ENCODE results near the gene DECR2.
A peak's percentile ranks its signal among the peaks of the same experiment; 100 is the strongest.
"Not testable (repeated sequence)": the region's sequence is repeated elsewhere in the genome, so short reads cannot be mapped to it uniquely, and the experiment has no call there.

Gene DECR2

DNA sequence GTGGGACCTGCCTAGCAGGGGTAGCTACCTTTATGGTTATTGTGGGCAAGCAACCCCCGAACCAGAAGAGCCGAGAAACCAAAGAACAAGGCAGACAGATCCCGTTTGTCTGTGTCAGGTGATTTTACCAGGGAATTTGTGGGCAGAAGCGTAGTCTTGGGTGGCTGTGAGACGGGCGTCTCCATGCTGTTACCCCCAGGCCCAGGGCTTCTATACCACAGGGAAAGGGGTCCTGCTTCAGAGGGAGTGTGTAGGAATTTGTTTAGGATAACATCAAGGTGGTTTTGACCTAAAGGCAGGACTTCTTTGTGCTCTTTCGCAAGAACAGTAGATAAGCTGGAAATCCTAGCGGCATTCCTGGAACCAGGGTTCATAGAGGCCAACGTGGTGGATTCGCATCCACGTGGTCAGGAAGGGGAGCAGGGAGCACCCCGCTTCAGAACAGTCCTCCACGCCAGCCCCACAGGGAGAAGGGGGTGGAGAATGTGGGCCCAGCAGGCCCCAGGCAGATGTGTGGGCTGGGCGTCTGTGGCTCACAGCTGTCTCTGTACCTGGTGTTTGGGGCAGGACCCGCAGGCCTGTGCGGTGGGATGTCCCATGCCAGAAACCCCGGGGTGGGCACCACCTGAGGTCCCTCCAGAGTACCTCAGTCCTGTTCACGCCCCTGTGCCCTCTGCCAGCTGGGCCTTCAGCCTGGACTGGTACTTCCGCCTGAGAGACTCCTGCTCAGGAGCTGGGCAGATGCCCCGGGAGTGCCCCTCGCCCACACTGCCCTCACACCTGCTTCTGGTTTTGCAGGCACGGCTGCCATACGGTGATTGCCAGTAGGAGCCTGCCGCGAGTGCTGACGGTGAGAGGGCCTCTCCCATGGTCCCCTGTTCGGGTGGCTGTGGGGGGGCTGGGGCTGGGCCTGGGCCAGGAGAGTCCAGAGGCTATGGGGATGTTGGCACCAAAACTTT is 4.1 kb downstream of the DECR2 start:
- no peak for DNase-seq

DNA sequence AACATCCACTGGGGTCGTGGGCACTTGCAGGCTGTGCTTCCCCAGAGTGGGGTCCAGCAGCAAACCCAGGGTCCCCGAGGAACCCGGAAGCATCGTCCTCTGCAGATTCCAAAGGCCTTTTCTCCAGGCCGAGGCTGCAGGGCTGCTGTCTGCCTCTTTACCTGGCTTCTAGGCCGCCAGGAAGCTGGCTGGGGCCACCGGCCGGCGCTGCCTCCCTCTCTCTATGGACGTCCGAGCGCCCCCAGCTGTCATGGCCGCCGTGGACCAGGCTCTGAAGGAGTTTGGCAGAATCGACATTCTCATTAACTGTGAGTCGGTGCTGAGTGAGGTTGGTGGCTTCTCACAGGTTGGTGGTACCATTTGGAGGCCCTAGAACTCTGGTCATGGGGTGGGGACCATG is 5.6 kb downstream of the DECR2 start:
- no peak for DNase-seq

DNA sequence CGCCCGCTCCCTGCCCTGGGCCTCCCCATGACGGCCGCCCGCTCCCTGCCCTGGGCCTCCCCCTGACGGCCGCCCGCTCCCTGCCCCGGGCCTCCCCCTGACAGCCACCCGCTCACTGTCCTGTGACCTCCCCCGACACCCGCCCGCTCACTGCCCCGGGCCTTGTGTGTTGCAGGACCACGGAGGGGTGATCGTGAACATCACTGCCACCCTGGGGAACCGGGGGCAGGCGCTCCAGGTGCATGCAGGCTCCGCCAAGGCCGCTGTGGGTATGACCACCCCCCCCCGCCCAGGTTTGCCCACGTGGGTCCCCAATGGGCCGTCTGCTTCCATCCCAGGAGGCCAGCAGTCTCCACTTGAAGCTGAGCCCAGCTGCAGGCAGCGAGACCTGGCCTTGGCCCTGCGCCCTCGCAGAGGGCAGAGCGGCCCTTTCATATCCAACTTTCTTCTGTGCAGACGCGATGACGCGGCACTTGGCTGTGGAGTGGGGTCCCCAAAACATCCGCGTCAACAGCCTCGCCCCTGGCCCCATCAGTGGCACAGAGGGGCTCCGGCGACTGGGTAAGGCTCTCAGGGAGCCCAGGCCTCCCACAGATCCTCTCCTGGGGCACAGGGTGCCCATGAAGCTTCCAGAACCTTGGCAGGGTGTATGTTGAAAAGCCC is 9.0 kb downstream of the DECR2 start:
- no peak for DNase-seq

DNA sequence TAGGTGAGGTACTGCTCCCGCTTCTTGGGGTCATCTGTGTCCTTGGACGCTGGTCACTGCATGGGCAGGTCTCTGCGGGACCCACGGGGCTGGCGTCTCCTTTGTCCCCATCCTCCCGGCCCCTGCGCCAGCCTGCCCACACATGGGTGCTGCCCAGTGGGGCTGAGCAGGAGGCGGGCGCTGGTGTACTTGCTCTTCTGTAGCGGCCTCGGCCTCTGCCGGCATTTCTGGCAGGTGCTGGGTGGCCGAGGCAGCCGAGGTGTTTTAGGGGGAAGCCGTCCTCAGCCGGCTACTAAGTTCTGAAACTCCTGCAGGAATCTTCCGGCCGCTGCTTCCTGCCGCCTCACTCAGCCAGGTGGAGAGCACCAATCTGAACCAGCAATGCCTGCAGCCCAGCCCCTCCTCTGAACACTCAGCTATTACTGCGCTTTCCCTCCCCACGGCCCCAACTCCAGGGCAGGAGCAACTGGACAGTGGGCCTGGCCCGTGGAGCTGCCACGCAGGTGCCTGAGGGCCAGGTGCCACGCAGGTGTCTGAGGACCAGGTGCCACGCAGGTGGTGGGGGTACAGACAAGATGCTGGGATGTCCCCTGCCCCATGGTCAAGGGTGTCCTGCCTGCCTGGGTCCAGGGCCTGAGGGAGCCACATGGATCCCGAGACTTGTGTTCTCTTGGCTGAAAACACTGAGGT is 10.0 kb downstream of the DECR2 start:
- no peak for DNase-seq

GRCh38 chr16:414395-415169 is 12.9 kb downstream of the DECR2 start:
- DNase-seq: no peak

- not testable (repeated sequence) for DNase-seq
These were observed 13.4 kb downstream of the DECR2 start for GRCh38 chr16:415170-415498.

- DNase-seq: not testable (repeated sequence)
These were observed 20.5 kb downstream of the DECR2 start for GRCh38 chr16:422179-422578.

GRCh38 chr16:424033-424622 is 22.4 kb downstream of the DECR2 start:
- DNase-seq: no peak

DNA sequence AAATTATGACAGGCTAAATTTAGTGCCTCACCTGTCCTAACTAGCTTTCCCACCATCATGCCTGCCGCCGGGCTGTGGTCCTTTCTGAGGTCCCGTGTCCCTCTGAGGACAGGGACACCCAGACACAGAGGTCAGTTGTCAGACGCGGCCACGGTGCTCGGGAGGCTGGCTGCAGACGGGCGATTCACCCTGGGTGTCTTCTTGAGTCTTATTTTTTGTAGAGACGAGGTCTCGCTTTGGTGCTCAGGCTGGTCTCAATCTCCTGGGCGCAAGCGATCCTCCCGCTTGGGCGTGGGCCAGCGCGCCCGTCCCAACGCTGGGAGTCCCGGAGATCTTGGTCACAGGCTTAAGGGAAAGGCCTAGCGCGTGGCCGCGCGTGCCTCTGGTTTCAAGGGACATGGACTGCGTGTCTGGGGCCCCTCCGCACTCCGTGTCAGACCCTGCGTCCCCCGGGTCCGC is 23.0 kb downstream of the DECR2 start:
- DNase-seq: no peak

DNA sequence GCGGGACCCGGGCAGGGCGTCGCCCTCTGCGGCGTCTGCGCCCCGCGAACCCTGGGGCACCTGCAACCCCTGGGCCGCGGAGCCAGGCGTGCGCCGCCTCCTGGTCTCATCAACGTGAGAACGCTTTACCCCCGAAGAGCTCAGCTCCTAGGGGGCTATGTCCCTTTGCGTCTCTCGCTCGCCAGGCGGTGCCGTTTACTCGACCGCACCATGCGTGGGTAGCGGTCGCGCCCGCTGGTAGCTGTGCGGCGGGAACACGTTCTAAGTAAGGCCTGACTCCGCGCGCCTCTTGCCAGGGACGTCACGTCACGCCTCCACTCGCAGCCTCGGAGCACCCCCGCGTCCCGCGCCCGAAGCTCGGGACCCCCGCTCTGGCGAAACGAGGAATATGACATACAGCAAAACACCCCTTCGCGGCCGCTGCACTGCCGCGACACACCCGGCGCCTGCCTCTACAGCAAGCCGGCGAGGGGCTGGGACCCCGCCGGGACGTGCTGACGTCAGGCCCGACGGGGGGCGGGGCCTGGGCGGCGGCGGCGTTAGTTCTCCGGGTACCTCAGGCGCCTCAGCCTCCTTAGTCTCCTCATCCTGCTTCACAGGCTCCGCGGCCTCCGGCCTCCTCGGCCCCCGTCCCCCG is 23.5 kb downstream of the DECR2 start, which contains the start of gene RAB11FIP3:
Gene RAB11FIP3, plus strand, starts transcription at position 568 of the 637 bp plus-strand sequence. CDS start 358 bp downstream, outside the sequence.
- DNase-seq: peak; percentile 89

- DNase-seq: peak; percentile 55
These were observed 24.0 kb downstream of the DECR2 start for GRCh38 chr16:425740-426114.

DNA sequence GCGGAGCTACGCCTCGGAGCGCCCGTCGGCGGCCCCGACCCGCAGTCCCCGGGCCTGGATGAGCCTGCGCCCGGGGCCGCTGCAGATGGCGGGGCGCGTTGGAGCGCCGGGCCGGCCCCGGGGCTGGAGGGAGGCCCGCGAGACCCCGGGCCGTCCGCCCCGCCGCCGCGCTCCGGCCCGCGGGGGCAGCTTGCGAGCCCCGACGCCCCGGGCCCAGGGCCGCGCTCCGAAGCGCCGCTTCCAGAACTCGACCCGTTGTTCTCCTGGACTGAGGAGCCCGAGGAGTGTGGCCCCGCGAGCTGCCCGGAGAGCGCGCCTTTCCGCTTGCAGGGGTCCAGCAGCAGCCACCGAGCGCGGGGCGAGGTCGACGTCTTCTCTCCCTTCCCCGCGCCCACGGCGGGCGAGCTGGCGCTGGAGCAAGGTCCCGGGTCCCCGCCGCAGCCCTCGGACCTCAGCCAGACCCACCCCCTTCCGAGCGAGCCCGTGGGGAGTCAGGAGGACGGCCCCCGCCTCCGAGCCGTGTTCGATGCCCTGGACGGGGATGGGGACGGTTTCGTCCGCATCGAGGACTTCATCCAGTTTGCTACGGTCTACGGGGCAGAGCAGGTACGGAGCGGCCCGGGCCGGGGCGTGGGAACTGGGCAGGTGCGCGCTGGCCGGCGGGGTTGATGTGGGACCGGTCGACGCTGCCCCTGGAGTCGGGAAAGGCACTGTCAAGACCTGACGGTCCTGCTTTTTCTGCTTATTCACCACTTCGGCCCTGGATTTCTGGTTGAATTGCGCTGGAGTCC is 24.6 kb downstream of the DECR2 start:
- DNase-seq: no peak

- DNase-seq: no peak
These were observed 25.2 kb downstream of the DECR2 start for GRCh38 chr16:426906-427249.

DNA sequence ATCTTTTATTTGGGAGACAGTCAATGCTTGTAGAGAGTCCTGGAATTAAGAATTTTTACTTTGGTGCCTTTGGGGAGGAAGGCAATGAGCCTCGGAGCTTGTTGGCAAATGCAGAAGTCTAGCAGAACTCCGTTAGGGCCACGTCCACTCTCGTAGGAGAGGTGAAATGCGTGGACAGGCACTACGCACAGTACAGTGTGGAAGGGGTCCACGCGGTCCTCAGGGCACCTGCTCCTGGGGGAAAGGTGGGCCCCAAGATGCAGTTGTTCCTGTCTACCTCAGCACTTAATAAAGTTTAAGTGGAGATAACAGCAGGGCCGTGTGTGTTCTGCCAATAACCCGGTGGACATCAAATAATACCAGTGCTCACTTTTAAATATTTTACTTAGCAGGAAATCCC is 25.6 kb downstream of the DECR2 start:
- DNase-seq: no peak

DNA sequence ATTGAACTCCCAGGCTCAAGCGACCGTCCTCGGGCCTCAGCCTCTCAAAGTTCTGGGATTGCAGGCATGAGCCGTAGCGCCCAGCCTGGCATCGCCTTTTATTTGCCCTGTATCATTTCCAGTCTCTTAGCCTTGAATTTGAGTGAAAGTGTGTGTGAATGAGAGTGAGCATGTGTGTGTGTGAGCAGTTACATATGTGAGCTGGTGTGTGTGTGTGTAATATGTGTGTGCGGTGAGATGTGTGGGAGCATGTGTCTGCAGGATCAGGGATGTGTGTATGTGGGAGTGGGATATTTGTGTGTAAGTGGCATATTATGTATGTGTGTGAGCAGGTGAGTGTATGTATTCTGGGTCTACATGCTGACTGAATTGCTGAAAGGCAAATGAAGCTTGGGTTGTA is 29.2 kb downstream of the DECR2 start:
- no peak for DNase-seq

DNA sequence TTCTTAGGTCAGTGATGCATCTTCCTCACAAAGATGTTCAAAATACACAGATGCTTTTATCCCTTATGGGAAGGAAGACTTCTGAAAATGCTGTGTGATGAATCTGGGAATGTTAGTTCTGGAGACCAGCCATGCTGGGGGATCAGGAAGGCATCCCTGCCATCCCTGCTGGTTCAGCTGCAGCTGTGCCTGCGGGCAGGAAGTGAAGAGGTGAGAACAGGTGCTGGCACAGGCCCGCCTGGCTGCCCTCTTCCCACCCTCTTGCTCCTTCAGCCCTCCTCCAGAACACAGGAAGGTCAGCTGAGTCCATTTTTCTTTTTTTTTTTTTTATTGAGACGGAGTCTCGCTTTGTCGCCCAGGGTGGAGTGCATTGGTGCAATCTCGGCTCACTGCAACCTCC is 38.9 kb downstream of the DECR2 start:
- peak; percentile 42 for DNase-seq

- DNase-seq: no peak
These were observed 39.8 kb downstream of the DECR2 start for GRCh38 chr16:441447-441846.

DNA sequence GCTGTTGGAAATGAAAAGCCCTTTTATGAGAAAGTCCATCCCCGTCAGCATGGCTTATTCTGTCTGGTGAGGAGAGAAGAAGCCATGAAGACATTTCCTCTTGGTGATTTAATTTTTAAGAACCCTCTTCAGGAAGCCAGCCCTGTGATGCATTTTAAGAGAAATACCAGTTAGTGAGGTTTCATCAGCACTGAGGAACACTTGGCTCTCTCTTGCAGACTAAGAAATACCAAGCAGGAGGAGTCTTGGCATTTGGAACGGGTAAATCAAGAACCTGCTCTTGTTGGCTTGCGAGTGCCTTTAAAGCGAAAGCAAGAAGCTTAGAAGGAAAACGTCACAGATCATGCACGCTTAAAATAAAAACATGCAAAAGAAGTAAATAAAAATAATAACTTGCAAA is 41.3 kb downstream of the DECR2 start:
- no peak for DNase-seq

DNA sequence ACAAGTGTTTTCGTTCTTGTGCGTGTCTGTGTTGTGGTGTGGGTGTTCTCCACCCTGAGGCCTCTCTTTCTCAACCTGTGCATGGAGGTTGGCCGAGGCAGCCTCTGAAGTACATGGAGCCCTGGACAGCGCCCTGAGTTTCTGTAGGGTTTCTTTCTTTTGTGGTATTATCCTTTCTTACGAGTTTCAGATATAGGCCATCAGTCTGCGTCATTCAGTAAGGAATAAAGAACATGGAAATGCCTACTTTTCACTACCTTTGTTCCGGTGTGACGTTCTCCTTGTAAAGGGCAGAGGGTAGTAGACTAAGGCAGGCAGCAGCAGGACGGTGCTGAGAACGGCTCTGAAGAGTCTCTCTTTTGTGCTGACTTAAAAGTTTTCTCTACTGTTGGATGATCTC is 42.3 kb downstream of the DECR2 start:
- no peak for DNase-seq

DNA sequence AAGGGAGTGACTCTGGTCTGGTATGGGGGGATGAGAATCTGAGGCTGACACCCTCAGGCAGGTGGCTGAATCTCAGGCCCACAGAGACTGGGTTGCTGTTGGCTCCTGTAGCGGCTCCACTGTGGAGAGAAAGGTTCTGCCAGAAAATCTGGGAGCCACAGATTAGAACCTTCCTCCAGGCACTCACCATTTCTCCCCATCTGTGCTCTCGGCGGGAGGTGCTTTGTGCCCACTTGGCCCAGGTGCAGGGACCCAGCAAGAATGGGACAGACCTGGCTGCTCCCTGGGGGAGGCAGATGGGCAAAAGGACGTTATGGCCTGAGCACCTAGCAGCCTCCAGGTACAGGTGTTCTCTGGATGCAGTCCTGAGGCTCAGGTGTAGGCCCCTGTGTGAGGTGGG is 43.9 kb downstream of the DECR2 start:
- no peak for DNase-seq

DNA sequence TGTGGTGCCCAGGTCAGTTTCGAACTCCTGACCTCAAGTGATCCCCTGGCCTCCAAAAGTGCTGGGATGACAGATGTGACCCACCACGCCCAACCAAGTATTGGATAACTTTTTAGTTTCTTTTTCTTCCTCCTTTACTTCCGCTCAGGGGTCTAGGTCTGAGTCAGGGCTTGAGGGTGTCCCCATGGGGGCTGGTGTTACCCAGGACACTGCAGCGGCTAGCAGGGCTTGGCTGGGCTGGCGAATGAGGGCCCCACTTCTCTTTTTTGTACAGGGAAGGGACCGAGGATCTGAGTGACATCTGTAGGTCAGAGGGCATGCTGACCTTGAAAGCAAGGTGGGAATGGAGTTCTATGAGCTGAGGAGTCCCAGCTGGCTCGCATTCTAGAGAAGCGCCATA is 48.7 kb downstream of the DECR2 start:
- no peak for DNase-seq
